Transverse colon (tissue), 4 donors: ENCODE data around the gene RHOT1. TPM values are rescaled to one million over a fixed set of nuclear protein-coding genes. Genes with fewer than 3 reads are reported as not detected.

Experiments used
- DNase-seq: peaks from one replicate; pipeline ENCODE4 v3.0.0-alpha.2; 2019
- H3K27ac ChIP-seq, 4 donors: fragments of 200-600 bp; sonication (generic); 2 replicates each; pipeline ENCODE4 v1.5.1; 2016 to 2018; ENCODE audit warnings: inconsistent platforms in 4 of 4
- H3K27me3 ChIP-seq: fragments of 200-600 bp; sonication (generic); 2 replicates; pipeline ENCODE4 v1.5.1; 2017; ENCODE audit warnings: inconsistent platforms
- H3K36me3 ChIP-seq, 4 donors: fragments of 200-600 bp; sonication (generic); 2 replicates each; pipeline ENCODE4 v1.5.1; 2017 to 2019; ENCODE audit warnings: inconsistent platforms in 4 of 4
- H3K4me1 ChIP-seq, 4 donors: fragments of 200-600 bp; sonication (generic); 2 replicates each; pipeline ENCODE4 v1.5.1; 2017 to 2020; ENCODE audit warnings: inconsistent platforms in 4 of 4
- H3K4me3 ChIP-seq, 4 donors: fragments of 200-600 bp; sonication (generic); 1 replicate in 1 of 4; 2 replicates in 3 of 4; pipeline versions ENCODE4 v1.5.1 to v1.6.1; 2017 to 2019; ENCODE audit warnings: inconsistent platforms in 4 of 4
- H3K9me3 ChIP-seq, 2 donors: fragments of 200-600 bp; sonication (generic); 2 replicates each; pipeline ENCODE4 v1.5.1; 2017 to 2019; ENCODE audit warnings: inconsistent platforms in 2 of 2
- EP300 ChIP-seq: sonication (generic); formaldehyde crosslinking; IDR thresholded peaks from one replicate; pipeline ENCODE4 v1.6.1; 2017; ENCODE audit warnings: antibody characterized with exemption, low read depth
- POLR2A ChIP-seq: fragments of 450-650 bp; IDR thresholded peaks from one replicate; pipeline ENCODE4 v1.6.1; 2016; ENCODE audit warnings: antibody characterized with exemption, mild to moderate bottlenecking, moderate library complexity
- POLR2AphosphoS5 ChIP-seq, 3 donors: sonication (generic); formaldehyde crosslinking; IDR thresholded peaks; one replicate each; pipeline ENCODE4 v1.6.1; 2016; ENCODE audit warnings: antibody characterized with exemption in 3 of 3
- WGBS, 2 donors: methylation state at CpG; one replicate each; pipeline ENCODE4 v1.1.5; 2018; ENCODE audit warnings: low coverage in 1 of 2; 5-methylcytosine and 5-hydroxymethylcytosine counted together
- in situ Hi-C, 4 donors: fragments of 200-750 bp; cut with MboI; loops; one replicate each; pipeline versions ENCODE4 v1.15.0 to v1.15.1; 2017; ENCODE audit warnings: low sequenced_read_pairs in 3 of 4, low pct_ligation_motif_present in 1 of 4, low pct_unique_long_range_greater_than_20kb in 1 of 4
- intact Hi-C: fragments of 100-400 bp; cut with DNase I; formaldehyde crosslinking; loops from one replicate; pipeline ENCODE4 v1.15.1; 2023; ENCODE audit warnings: low total_unique reads
- total RNA-seq, 4 donors: library from RNA; depleted of rRNA; stranded (reverse); fragments of >200 nt; gene quantifications; one replicate each; pipeline ENCODE4 v1.1.0, GENCODE V29; 2016
- TF ChIP-seq, protein P1 (sequence below), 5 experiments: fragments of 200-600 bp in 3 of 5; fragments of 450-650 bp in 2 of 5; sonication (generic) in 3 of 5; IDR thresholded peaks; 1 replicate in 2 of 5; 2 replicates in 3 of 5; pipeline ENCODE4 v1.5.1; 2016 to 2017; ENCODE audit warnings: antibody characterized with exemption in 5 of 5, inconsistent platforms in 3 of 5, mild to moderate bottlenecking in 2 of 5, moderate library complexity in 1 of 5

RHOT1 gene
- total RNA-seq, 4 donors from 2014 or later, result 10.5 to 43.3 (median 30.8) TPM

DNA sequence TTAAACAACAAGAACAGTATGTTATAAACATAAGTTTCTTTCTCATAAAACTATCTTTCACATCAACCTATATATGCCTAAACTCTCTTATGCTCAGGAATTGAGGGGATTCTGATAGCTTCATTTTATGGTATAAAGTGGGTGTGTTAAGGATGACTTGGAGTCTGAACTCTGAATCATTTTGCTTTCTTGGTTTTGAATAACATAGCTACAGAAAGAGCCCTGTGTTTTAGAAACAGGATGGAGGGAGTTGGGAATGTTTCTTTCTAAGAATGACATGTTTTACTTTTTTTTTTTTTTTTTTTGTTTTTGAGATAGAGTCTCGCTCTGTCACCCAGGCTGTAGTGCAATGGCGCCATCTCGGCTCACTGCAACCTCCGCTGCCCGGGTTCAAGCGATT is 50.1 kb downstream of the RHOT1 start:
- 97 to 100% methylated on average over 2 to 6 of the region's 6 CpGs for WGBS, 2 donors
- no peak overlapping the region for H3K27ac ChIP-seq
- no peaks in the 10 kb centered on the region for H3K4me1 ChIP-seq
- H3K4me3 ChIP-seq, result no peak overlapping the region
- no peak for DNase-seq
- in situ Hi-C loops (no loop called here), intact Hi-C loops (no loop called here)
- no peak for TF ChIP-seq POLR2AphosphoS5 (IDR thresholded peaks at IDR 0.05)
- no peak for TF ChIP-seq POLR2A
- no peak for TF ChIP-seq EP300
- TF ChIP-seq, protein P1, sequence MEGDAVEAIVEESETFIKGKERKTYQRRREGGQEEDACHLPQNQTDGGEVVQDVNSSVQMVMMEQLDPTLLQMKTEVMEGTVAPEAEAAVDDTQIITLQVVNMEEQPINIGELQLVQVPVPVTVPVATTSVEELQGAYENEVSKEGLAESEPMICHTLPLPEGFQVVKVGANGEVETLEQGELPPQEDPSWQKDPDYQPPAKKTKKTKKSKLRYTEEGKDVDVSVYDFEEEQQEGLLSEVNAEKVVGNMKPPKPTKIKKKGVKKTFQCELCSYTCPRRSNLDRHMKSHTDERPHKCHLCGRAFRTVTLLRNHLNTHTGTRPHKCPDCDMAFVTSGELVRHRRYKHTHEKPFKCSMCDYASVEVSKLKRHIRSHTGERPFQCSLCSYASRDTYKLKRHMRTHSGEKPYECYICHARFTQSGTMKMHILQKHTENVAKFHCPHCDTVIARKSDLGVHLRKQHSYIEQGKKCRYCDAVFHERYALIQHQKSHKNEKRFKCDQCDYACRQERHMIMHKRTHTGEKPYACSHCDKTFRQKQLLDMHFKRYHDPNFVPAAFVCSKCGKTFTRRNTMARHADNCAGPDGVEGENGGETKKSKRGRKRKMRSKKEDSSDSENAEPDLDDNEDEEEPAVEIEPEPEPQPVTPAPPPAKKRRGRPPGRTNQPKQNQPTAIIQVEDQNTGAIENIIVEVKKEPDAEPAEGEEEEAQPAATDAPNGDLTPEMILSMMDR (IDR thresholded peaks at IDR 0.05), result no peak
- H3K27me3 ChIP-seq, result no peaks in the 10 kb centered on the region
- H3K9me3 ChIP-seq, result no peaks in the 10 kb centered on the region
- peaks cover 0 to 49% (median 10%) of the 10 kb centered on the region in 4 donors for H3K36me3 ChIP-seq

DNA sequence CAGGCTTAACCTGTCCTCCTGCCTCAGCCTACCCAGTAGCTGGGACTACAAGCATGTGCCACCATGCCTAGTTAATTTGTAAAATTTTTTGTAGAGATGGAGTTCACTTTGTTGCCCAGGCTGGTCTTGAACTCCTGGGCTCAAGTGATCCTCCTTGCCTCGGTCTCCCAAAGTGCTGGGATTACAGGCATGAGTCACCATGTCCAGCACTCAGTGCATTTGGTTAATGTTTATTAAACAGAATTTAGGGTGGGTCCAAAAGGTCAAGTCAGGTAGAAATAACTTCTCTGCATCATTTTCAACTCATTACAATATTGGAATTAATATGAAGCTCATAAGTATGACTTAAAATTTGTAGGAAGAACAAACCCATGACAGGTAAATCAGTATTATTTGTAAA is 55.7 kb downstream of the RHOT1 start:
- no peak overlapping the region for H3K4me3 ChIP-seq
- no peaks in the 10 kb centered on the region for H3K27me3 ChIP-seq
- no peaks in the 10 kb centered on the region for H3K9me3 ChIP-seq
- TF ChIP-seq, protein P1 (IDR thresholded peaks at IDR 0.05), result no peak
- TF ChIP-seq POLR2AphosphoS5 (IDR thresholded peaks at IDR 0.05) (no peak), POLR2A (no peak), EP300 (no peak)
- H3K27ac ChIP-seq, result no peak overlapping the region
- WGBS, 2 donors, result 91 to 100% methylated on average over 1 of the region's 1 CpG
- H3K36me3 ChIP-seq, result peaks cover 0 to 71% (median 20%) of the 10 kb centered on the region in 4 donors
- in situ Hi-C loops (no loop called here), intact Hi-C loops (no loop called here)
- DNase-seq, result no peak
- no peaks in the 10 kb centered on the region for H3K4me1 ChIP-seq

DNA sequence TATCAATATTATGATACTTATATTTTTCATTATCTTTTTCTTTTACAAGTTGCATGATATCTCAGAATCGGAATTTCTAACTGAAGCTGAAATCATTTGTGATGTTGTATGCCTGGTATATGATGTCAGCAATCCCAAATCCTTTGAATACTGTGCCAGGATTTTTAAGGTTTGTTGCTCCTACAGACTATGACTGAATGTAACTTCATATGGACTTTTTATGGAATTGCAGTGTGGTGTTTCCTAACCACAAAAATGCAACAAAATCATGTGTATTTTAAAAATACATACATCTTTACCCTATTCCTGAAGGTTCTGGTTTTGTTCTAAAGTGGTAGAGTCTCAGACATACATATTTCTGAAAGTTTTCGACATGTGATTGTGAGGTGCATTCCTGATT is 64.6 kb downstream of the RHOT1 start:
- Histone ChIP-seq H3K27ac (no peak overlapping the region), H3K9me3 (no peaks in the 10 kb centered on the region), H3K4me3 (no peak overlapping the region), H3K4me1 (no peaks in the 10 kb centered on the region), H3K27me3 (no peaks in the 10 kb centered on the region), H3K36me3 (peaks cover 0 to 41% (median 13%) of the 10 kb centered on the region in 4 donors)
- intact Hi-C loops (no loop called here), in situ Hi-C loops (no loop called here)
- no peak for DNase-seq
- TF ChIP-seq, protein P1 (IDR thresholded peaks at IDR 0.05), result no peak
- TF ChIP-seq POLR2A, result no peak
- no peak for TF ChIP-seq POLR2AphosphoS5 (IDR thresholded peaks at IDR 0.05)
- TF ChIP-seq EP300, result no peak
- WGBS, 2 donors, result 92% methylated on average over 2 of the region's 2 CpGs

DNA sequence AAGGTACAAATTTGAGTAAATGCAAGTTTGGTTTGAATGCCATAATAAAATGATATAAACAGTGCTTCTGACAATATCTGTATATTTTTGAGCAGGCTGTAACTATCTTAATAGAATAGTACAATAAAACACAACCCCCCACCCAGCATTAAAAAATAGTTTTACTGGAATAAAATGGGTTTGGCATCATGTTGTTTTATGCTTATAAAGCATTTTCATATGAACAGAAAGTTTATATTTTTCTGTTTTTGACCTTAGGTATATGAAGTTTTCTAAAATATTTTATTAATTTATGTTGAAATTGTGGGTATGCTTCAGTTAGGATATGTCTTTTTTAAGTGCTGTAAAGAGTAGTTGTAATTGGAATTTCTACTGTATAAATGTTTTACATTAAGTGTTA is 66.1 kb downstream of the RHOT1 start:
- Histone ChIP-seq H3K36me3 (peaks cover 0 to 50% (median 10%) of the 10 kb centered on the region in 4 donors), H3K9me3 (no peaks in the 10 kb centered on the region), H3K27me3 (no peaks in the 10 kb centered on the region), H3K4me3 (no peak overlapping the region), H3K4me1 (no peaks in the 10 kb centered on the region), H3K27ac (no peak overlapping the region)
- TF ChIP-seq, protein P1 (IDR thresholded peaks at IDR 0.05), result no peak
- TF ChIP-seq EP300 (no peak), POLR2A (no peak), POLR2AphosphoS5 (IDR thresholded peaks at IDR 0.05) (no peak)
- no peak for DNase-seq
- intact Hi-C loops, result no loop called here
- in situ Hi-C loops, result no loop called here
